Astrocyte (in vitro differentiated cells and primary cell): ENCODE results near the gene SIRPB2. TPM values are rescaled to one million over a fixed set of nuclear protein-coding genes. Genes with fewer than 3 reads are reported as not detected.

Experiments used
- DNase-seq: peaks from one replicate; pipeline ENCODE4 v3.0.0-alpha.2; 2010; ENCODE audit warnings: low read depth
- FAIRE-seq: peaks from 2 replicates; lab custom pipeline; 2011; peaks lifted over from hg19 to GRCh38; lab: Jason Lieb, UNC
- H2AFZ ChIP-seq: 2 replicates; pipeline ENCODE4 v1.6.0; 2012; ENCODE audit warnings: low read depth, low read length, inconsistent platforms
- H3K27ac ChIP-seq: 2 replicates; pipeline ENCODE4 v1.5.1; 2011; ENCODE audit warnings: low read depth, low read length, inconsistent platforms
- H3K27me3 ChIP-seq: 2 replicates; pipeline ENCODE4 v1.6.0; 2011; ENCODE audit warnings: low read length, inconsistent platforms; ENCODE audit not compliant: insufficient read depth
- H3K36me3 ChIP-seq: 2 replicates; pipeline ENCODE4 v1.5.1; 2011; ENCODE audit warnings: low read length, inconsistent platforms; ENCODE audit not compliant: insufficient read depth
- H3K4me1 ChIP-seq: 2 replicates; pipeline ENCODE4 v1.5.1; 2011; ENCODE audit warnings: low read length, inconsistent platforms; ENCODE audit not compliant: insufficient read depth
- H3K4me2 ChIP-seq: 2 replicates; pipeline ENCODE4 v1.6.0; 2012; ENCODE audit warnings: low read length, inconsistent platforms
- H3K4me3 ChIP-seq: 2 replicates; pipeline ENCODE4 v1.5.1; 2011; ENCODE audit warnings: low read depth, mild to moderate bottlenecking, low read length, inconsistent platforms; ENCODE audit not compliant: insufficient read depth
- H3K79me2 ChIP-seq: 2 replicates; pipeline ENCODE4 v1.6.0; 2012; ENCODE audit warnings: mild to moderate bottlenecking, low read length, inconsistent platforms; ENCODE audit not compliant: insufficient read depth
- H3K9ac ChIP-seq: 2 replicates; pipeline ENCODE4 v1.6.0; 2012; ENCODE audit warnings: mild to moderate bottlenecking, low read length, inconsistent platforms
- H3K9me3 ChIP-seq: 2 replicates; pipeline ENCODE4 v1.5.1; 2012; ENCODE audit warnings: low read depth, mild to moderate bottlenecking, low read length, inconsistent platforms; ENCODE audit not compliant: insufficient read depth
- H4K20me1 ChIP-seq: 2 replicates; pipeline ENCODE4 v1.6.0; 2012; ENCODE audit warnings: low read length, inconsistent platforms; ENCODE audit not compliant: insufficient read depth
- H3K27ac Mint-ChIP-seq: one replicate; pipeline ENCODE4 v1.8.0; 2021; ENCODE audit warnings: mild to moderate bottlenecking, mixed read lengths; ENCODE audit not compliant: unreplicated experiment
- H3K27me3 Mint-ChIP-seq: one replicate; pipeline ENCODE4 v1.8.0; 2021; ENCODE audit warnings: low read depth, mixed read lengths; ENCODE audit not compliant: unreplicated experiment
- H3K36me3 Mint-ChIP-seq: one replicate; pipeline ENCODE4 v1.8.0; 2021; ENCODE audit warnings: low read depth, mixed read lengths; ENCODE audit not compliant: unreplicated experiment
- H3K4me1 Mint-ChIP-seq: one replicate; pipeline ENCODE4 v1.8.0; 2021; ENCODE audit warnings: low read depth, mixed read lengths; ENCODE audit not compliant: unreplicated experiment
- H3K4me3 Mint-ChIP-seq: one replicate; pipeline ENCODE4 v1.8.0; 2021; ENCODE audit warnings: mild to moderate bottlenecking, moderate library complexity, mixed read lengths; ENCODE audit not compliant: unreplicated experiment
- H3K9me3 Mint-ChIP-seq: one replicate; pipeline ENCODE4 v1.8.0; 2021; ENCODE audit warnings: mild to moderate bottlenecking, mixed read lengths; ENCODE audit not compliant: unreplicated experiment
- EZH2 ChIP-seq: IDR thresholded peaks from 2 replicates; pipeline ENCODE4 v1.6.1; 2012; ENCODE audit warnings: mild to moderate bottlenecking, low read length, inconsistent platforms; ENCODE audit not compliant: insufficient read depth
- total RNA-seq: library from RNA; stranded (reverse); gene quantifications from 2 replicates; pipeline ENCODE4 v1.2.1, GENCODE V29; 2021
- TF ChIP-seq, protein P1 (sequence below): IDR thresholded peaks from 2 replicates; pipeline ENCODE4 v1.5.1; 2011; ENCODE audit warnings: low read depth, mild to moderate bottlenecking, inconsistent platforms, low read length, moderate library complexity; ENCODE audit not compliant: insufficient read depth

SIRPB2 gene
- total RNA-seq, 1 donor from 2014 or later, result not detected

DNA sequence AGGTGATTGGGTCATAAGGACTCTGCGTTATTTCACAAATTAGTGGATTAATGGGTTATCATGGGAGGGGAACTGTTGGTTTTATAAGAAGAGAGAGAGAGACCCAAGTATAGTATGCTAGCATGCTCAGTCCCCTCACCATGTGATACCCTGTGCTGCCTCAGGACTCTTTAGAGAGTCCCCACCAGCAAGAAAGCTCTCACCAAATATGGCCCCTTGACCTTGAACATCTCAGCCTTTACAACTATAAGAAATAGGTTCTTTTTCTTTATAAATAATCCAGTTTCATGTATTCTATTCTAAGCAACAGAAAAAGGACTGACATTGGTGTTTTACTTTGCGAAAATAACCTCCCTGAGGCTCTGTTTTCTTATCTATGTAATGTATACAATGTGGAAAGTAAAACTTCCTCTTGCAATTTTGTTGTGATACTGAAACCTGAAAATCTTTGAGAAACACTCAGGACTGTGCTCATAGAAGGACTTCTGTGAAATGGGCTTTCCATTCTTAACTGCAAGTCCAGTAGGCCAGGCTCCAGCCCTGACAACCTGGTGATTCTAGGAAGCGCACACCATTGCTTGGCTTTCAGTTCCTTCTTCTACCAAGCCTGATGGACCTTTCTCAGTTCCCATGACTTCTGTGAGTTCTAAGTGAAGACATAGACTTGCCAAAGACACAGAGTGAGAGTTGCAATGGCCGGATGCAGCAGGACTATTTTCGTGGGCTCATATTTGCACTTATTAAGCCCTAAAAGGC lies 44.4 kb upstream of the SIRPB2 start:
- Histone ChIP-seq H3K36me3 (no peaks in the 10 kb centered on the region), H3K27me3 (peaks cover 2% of the 10 kb centered on the region), H3K4me2 (no peak overlapping the region), H3K4me3 (no peak overlapping the region), H2AFZ (no peak overlapping the region), H3K9ac (no peak overlapping the region), H3K79me2 (no peaks in the 10 kb centered on the region), H3K27ac (no peak overlapping the region), H3K4me1 (no peaks in the 10 kb centered on the region), H3K9me3 (no peaks in the 10 kb centered on the region), H4K20me1 (no peaks in the 10 kb centered on the region)
- TF ChIP-seq, protein P1, sequence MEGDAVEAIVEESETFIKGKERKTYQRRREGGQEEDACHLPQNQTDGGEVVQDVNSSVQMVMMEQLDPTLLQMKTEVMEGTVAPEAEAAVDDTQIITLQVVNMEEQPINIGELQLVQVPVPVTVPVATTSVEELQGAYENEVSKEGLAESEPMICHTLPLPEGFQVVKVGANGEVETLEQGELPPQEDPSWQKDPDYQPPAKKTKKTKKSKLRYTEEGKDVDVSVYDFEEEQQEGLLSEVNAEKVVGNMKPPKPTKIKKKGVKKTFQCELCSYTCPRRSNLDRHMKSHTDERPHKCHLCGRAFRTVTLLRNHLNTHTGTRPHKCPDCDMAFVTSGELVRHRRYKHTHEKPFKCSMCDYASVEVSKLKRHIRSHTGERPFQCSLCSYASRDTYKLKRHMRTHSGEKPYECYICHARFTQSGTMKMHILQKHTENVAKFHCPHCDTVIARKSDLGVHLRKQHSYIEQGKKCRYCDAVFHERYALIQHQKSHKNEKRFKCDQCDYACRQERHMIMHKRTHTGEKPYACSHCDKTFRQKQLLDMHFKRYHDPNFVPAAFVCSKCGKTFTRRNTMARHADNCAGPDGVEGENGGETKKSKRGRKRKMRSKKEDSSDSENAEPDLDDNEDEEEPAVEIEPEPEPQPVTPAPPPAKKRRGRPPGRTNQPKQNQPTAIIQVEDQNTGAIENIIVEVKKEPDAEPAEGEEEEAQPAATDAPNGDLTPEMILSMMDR, result no peak
- no peak for TF ChIP-seq EZH2
- Mint-ChIP-seq H3K9me3 (peaks cover 7% of the 10 kb centered on the region), H3K4me3 (no peak overlapping the region), H3K27me3 (peaks cover 20% of the 10 kb centered on the region), H3K36me3 (no peaks in the 10 kb centered on the region), H3K4me1 (no peaks in the 10 kb centered on the region), H3K27ac (no peak overlapping the region)
- DNase-seq (no peak), FAIRE-seq (no peak)

DNA sequence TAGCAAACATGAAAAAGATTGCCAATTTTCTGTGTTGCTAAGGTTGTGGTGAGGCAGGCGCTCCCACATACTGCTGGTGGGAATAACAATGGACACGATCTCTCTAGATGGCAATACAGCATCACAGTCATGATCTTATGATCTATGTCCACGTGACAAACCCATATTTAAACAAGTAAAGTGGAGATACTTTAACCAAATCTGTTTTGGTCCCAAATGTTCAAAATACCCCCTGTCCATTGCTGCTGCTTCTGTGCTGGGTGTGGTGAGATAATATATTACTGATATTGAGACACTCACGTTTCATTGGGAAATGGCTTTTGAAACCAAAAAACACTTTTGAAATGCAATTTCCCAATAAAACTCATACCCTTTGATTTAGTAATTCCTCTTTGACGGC lies 43.3 kb upstream of the SIRPB2 start:
- no peak overlapping the region for H2AFZ ChIP-seq
- Mint-ChIP-seq H3K4me1 (no peaks in the 10 kb centered on the region), H3K9me3 (peaks cover 2% of the 10 kb centered on the region), H3K27me3 (peaks cover 20% of the 10 kb centered on the region), H3K27ac (no peak overlapping the region), H3K4me3 (no peak overlapping the region), H3K36me3 (no peaks in the 10 kb centered on the region)
- no peak for TF ChIP-seq EZH2
- TF ChIP-seq, protein P1, result no peak
- no peak overlapping the region for H3K4me2 ChIP-seq
- no peaks in the 10 kb centered on the region for H3K79me2 ChIP-seq
- no peak overlapping the region for H3K4me3 ChIP-seq
- H3K4me1 ChIP-seq, result no peaks in the 10 kb centered on the region
- H3K27ac ChIP-seq, result no peak overlapping the region
- no peak for DNase-seq
- no peak overlapping the region for H3K9ac ChIP-seq
- H3K9me3 ChIP-seq, result no peaks in the 10 kb centered on the region
- H3K36me3 ChIP-seq, result no peaks in the 10 kb centered on the region
- H4K20me1 ChIP-seq, result no peaks in the 10 kb centered on the region
- FAIRE-seq, result no peak
- H3K27me3 ChIP-seq, result peaks cover 2% of the 10 kb centered on the region

GRCh38 chr20:1533059-1533458 lies 41.8 kb upstream of the SIRPB2 start:
- Histone ChIP-seq H3K27me3 (peaks cover 2% of the 10 kb centered on the region), H3K4me3 (no peak overlapping the region), H3K79me2 (no peaks in the 10 kb centered on the region), H3K4me2 (no peak overlapping the region), H3K27ac (no peak overlapping the region), H3K9me3 (no peaks in the 10 kb centered on the region), H4K20me1 (no peaks in the 10 kb centered on the region), H3K9ac (no peak overlapping the region), H3K36me3 (no peaks in the 10 kb centered on the region), H3K4me1 (no peaks in the 10 kb centered on the region), H2AFZ (no peak overlapping the region)
- H3K9me3 Mint-ChIP-seq, result no peaks in the 10 kb centered on the region
- H3K36me3 Mint-ChIP-seq, result no peaks in the 10 kb centered on the region
- TF ChIP-seq, protein P1, result no peak
- no peak for TF ChIP-seq EZH2
- H3K4me3 Mint-ChIP-seq, result no peak overlapping the region
- no peaks in the 10 kb centered on the region for H3K4me1 Mint-ChIP-seq
- DNase-seq (no peak), FAIRE-seq (no peak)
- no peak overlapping the region for H3K27ac Mint-ChIP-seq
- peaks cover 20% of the 10 kb centered on the region for H3K27me3 Mint-ChIP-seq
